NCI-H2081 treated with DMSO at 0.1 percent for 48 hours (cell line): ENCODE measurements around the gene EXTL1.

Experiments
- DNase-seq: peaks from one replicate; lab custom pipeline; 2025; lab: John Stamatoyannopoulos, UW

EXTL1 gene

GRCh38 chr1:26041978-26042377 is 20.4 kb downstream of the EXTL1 start:
- no peak for DNase-seq

DNA sequence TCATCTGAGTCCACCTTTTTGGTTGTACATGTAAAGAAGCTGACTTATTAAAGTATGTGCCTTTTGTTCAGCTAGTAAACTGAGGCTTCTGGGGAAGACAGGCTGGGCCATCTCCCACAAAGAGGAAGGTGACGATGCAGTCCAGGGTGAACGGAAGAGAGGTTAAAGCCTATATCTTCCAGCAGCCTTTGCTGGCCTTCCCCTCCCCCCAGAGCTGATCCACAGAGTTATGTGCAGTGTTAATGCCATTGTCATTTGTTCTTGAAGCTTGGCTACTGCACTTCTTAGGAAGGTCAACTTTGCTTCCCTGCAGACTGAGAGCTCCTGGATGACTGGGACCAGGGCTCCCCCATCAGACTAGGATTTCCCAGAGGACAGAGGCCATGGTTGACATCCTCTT is 22.2 kb downstream of the EXTL1 start:
- DNase-seq, result no peak

GRCh38 chr1:26044414-26044813 is 22.8 kb downstream of the EXTL1 start:
- DNase-seq, result no peak

GRCh38 chr1:26044971-26045721 is 23.6 kb downstream of the EXTL1 start:
- DNase-seq, result no peak

GRCh38 chr1:26045722-26046245 is 24.2 kb downstream of the EXTL1 start, which contains the start of gene SLC30A2:
Gene SLC30A2 (minus strand): TSS chr1:26046118. CDS start chr1:26045896, 222 bp downstream.
- no peak for DNase-seq

- DNase-seq, result no peak
These were observed 24.9 kb downstream of the EXTL1 start for GRCh38 chr1:26046246-26047095.

- DNase-seq, result no peak
These were observed 25.8 kb downstream of the EXTL1 start for GRCh38 chr1:26047278-26047874.

DNA sequence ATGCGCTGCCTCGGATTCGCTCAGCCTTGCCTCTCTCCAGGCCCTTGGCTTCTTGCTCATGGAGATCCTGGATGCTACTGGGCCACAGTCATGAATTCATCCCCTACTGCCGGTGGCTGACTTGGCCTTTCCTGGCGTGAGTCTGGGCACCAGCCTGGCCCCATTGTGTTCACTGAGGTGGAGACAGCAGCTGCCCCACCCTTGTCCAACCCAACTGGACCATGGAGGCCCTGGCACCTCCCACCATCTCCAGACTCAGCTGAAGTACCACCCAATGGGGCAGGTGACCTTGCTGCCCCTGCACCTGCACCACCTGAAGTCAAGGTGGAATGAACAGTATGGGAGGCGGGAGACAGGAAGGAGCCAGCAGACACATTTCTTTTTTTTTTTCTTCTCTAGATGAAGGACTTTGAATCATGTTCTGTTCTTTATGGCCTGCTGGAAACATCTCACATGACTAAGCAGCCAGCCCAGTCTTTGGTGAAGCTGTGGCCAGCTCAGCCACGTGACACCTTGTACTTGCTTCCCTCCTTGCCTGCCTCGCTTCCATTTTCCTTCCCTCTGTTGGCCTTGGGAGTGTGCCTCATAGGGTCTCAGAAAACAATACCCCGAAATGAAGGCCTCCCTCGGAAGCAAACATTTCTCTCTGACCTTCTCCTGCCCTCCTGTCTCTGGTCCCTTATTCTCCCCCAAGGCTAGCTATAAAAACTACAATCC is 28.1 kb downstream of the EXTL1 start:
- DNase-seq, result no peak

DNA sequence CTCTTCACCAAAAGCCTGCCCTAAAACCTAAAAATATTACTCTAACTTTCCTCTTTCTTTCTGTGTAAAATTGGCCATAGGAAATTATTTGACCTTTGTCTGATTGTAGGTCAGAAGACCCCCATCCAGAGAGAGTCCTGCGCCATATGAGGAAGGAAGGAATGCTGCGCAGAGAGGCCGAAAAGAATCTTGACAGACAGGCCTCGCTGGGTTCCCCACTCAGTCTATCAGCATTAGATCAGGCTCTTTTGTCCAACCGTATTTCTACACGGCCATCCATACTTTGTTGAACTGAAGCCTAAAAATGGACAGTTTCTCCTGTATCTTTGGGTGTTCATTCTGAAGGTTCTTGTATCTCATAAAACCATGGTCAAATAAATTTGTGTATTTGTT is 28.7 kb downstream of the EXTL1 start:
- no peak for DNase-seq

DNA sequence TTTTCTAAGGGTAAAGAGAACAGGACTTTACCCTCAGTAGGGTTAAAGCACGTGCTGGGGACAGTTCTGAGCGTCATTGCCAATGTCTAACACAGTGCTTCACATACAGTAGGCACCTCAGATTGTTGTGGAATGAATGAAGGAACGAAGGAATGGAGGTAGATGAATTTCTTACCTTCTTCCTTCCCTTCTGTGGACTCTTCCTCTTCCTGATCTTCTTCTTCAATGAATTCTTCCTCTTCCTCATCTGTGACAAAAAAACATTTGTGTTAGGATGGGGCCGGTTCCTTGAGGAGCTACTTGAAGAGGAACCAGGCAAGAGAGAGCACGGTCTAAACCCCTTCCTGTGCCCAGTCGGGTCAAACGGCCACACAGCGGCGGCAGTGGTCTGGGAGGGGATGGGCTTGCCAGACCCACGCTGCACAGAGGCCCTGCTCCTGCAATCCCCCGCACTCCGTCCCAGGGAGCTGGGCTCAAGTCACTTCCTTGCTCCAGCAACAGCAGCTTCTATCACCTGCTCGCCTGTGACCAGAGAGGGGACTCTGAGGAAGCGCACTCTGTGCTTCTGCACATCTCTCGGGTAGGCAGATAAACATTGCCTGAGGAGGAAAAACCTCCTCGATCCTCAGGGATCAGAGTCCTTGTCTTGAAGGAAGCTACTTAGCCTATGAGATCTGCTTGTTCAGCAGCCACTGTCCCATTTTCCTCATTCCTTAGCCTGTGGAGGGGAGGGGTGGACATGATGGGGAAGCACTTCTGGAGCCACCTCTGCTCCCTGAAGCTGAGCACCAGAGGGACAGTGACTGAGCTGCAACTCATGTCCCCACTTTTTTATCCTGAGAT is 32.4 kb downstream of the EXTL1 start:
- DNase-seq, result no peak

DNA sequence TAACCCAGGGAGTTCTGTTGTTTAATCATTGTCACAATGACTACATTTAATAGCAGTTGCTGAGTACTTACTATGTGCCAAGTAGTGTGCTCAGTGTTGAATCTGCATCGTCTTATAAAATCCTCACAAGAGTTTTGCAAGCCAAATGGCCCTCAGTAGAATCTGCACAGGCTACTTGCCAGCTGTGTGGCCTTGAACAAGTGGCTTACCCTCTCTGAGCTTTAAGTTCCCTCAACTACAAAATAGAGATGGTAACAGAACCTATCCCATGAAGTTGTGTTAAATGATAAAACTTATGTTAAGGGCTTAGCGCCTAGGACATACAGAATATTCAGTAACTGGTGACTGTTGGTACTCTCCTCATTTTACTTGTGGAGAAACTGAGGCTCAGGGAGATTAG is 33.5 kb downstream of the EXTL1 start:
- no peak for DNase-seq

- DNase-seq, result no peak
These were observed 35.6 kb downstream of the EXTL1 start for GRCh38 chr1:26057189-26057588.

DNA sequence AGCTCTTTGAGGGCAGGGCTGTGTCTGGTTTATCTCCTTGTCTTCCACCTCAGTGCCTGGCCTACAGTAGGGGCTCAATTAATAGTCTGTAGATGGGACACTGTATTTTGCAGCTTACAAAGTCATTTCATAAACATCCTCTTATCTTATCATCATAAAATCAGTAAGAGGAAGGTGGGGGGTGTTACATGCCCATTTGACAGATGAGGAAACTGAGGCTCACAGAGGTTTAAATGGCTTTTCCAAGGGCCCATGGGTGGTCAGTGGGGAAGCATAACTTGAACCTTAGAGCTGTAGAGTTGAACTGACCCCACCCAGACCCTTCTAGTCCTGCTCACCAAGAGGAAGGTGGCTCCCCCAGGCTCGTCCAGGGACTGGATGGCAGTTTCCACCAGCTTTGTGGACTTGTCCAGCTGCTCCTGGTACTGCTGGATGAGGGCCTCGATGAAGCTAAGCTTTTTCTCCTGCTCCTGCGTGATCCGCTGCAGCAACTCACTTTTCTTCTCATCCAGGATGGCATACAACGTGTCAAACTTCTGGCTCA is 36.5 kb downstream of the EXTL1 start:
- no peak for DNase-seq

DNA sequence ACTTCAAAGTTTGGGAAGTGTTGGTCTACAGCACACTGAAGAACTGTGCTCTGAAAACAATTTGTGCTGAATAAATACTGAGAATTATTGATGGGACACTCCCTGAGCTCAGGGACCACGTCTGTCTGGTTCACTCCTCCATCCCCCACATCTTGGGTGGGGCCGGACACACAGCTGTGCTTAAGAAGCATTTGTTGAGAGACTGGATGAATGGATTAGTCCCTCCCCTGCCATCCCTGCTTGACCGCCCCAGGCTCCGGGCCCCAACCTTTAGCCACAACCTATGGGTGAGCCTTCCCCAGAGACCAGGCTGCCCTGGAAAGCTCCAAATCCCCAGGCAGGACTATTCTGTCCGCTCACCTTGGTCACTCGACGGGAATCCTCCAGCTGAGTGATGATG is 38.3 kb downstream of the EXTL1 start:
- no peak for DNase-seq

GRCh38 chr1:26060832-26061574 is 39.4 kb downstream of the EXTL1 start:
- DNase-seq, result no peak

DNA sequence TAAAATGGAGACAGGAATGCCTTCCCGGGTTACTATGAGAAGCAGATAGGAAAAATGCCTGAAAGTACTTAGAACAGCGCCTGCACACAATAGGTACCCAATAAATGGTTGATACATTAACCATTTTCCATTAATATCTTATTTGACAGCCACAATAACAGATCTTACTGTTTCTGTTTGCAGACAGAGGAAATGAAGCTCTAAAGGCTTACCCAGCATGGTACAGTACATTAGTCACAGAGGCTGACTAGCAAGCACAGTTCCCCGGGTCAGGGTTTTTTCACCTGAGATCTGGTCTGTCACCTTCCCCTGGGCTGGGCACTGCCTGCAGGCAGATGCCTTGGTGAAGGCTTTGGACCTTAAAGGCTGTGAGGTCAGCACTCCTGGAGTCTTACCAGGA is 43.0 kb downstream of the EXTL1 start:
- DNase-seq, result no peak

DNA sequence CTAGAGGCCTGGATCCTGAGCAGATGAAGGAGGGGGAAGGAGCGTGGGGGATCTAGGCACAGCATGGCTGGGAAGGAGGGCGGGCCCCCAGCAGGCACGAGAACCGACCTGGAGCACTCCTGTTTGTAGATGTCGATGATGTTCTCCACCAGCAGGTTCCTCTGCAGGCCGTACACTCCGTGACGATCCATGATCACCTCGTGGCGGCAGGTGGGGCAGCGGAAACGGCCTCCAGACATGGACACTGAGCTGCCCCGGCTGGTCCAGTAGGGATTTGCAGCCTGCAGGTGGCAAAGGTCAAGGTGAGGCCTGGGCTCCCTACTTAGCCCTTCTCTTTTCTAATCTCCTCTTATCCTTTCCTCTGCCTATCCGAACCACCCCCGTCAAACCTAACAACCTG is 44.6 kb downstream of the EXTL1 start:
- no peak for DNase-seq

- DNase-seq, result no peak
These were observed 45.3 kb downstream of the EXTL1 start for GRCh38 chr1:26066857-26067256.

- no peak for DNase-seq
These were observed 45.9 kb downstream of the EXTL1 start, which contains the start of gene TRIM63 for GRCh38 chr1:26067432-26067911. Gene TRIM63 (minus strand): TSS chr1:26067630. CDS start chr1:26067494, 136 bp downstream.

DNA sequence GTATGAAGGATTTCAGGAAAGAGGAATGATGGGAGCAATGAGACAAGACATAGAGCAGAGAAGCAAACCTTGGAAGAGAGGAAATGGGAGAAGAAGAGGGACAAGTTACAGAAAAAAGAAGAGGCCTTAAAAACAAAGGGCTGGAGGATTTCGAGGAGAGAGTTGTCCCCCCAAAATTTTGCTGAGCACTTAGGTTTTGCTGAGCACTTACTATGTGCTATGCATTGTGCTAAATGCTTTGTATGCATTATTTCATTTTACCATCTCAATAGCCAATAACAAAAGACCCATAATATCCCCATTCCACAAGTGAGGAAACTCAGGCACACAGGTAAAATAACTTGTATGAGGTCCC is 48.3 kb downstream of the EXTL1 start:
- DNase-seq, result no peak
